GM21619 (cell line): ENCODE results near the gene ATP1A4.

ENCODE experiments used
- ATAC-seq: cut with Tn5 transposase; IDR thresholded peaks from one replicate; pipeline ENCODE4 v1.9.1; 2021; ENCODE audit not compliant: unreplicated experiment

The ATP1A4 gene

DNA sequence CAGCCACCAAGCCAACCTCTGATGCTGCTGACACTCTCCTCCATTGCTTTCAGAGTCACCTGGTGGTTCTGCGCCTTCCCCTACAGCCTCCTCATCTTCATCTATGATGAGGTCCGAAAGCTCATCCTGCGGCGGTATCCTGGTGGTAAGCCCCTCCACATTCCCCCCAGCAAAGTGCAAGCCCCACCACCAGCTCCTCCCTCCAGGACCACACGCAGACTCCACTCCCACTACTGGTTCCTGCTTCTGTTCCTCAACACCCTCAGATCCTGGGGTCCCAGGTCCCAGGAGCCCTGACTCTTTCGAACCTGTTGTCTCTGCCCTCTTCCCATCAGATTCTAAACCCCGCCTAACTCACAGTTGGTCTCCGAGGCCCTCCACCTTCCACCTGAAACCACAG, 11.6 kb upstream of the ATP1A4 start:
- no peak for ATAC-seq

DNA sequence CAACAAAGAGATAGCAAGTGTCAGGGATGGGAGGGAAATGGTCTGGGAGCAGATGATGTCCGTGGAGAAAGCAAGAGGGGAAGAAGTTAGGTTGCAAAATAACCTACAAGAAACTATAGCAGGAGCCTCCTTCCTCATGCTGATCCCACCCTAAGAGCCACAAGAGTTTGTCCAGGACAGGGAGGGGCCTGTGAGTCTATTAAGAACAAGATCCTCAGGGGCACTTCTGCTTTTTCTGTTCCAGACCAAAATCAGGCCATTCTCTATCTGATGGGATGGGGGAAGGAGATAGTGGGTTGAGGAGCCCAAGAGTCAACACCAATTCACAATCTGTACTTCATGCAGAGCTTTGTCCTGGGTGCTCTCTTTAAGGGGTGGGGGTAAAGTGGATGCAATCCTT, 7.7 kb upstream of the ATP1A4 start:
- no peak for ATAC-seq

DNA sequence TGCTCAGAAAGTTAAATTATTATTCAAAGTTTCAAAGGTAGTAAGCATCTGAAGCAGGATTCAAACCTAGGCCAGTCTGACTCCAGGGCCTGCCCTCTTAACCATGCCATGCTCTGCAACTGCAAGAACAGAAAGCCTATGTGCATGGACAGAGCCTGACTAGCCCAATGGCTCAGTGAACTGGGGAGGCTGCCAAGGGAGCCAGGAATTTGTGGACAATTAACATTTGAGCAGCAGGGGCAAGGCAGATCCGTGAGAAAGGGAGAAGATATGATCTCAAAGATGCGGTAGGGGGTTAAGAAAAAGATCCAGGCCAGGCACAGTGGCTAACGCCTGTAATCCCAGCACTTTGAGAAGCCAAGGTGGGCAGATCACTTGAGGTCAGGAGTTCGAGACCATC, 6.5 kb upstream of the ATP1A4 start:
- ATAC-seq: no peak

DNA sequence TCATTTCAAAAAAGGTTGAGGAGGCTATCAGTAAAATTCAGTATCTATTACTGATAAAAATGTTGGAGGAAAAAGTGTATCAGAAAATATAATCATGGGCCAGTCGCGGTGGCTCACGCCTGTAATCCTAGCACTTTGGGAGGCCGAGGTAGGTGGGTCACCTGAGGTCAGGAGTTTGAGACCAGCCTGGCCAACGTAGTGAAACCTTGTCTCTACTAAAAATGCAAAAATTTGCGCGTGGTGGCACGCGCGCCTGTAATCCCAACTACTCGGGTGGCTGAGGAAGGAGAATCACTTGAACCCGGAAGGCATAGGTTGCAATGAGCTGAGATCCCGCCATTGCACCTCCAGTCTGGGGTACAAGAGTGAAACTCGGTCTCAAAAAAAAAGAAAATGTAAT, 5.3 kb upstream of the ATP1A4 start:
- ATAC-seq: no peak

DNA sequence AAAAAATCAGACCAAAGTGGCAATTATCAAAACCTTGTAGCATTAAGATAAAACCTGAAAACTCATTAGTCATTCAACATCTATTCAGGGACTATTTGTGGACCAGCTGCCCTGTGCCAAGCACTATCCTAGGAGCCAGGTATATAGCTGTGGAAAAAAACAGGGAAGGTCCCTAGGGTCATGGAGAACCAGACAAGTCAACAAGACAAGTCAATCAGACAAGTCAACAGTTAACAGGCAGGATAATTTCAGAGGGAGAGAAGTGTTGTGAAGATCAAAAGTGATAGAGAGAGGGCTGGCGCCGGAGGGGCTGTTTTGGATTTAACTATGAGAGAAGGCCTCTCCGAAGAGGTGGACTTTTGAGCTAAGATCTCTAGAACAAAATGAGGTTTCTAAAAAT, 3.3 kb upstream of the ATP1A4 start:
- ATAC-seq: no peak

DNA sequence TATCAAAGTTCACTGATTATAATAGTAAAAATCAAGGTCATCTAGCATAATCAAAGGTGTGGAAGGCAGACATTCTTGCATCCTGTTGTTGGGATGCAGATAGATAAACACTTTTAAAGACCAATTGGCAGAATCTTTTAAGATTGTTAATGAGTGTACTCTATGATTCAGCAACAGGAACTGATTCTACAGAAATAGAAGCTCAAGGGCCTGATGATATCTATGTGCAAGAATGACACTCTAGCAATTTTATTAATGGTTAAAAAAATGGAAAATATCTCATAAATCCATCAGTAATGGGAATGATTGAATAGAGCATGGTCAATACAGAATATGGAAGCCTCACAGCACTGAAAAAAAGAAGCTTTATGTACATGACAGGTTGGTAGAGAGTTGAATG, 2.2 kb upstream of the ATP1A4 start:
- ATAC-seq: no peak

DNA sequence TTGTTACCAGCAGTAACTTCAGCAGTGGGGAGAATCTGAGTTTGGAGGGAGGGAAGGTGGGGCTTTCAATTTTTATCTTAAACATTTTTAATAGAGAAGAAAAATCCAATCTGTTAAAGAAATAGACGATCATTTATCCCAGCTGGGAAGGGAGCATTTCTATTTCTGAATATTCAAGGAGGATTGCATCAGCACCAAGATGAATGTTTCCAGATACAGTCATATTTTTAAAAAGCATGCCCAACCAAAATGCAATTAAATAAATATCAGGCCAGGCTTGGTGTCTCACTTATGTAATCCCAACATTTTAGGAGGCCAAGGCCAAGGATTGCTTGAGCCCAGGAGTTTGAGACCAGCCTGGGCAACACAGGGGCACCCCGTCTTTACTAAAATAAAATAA, 1.7 kb upstream of the ATP1A4 start:
- no peak for ATAC-seq

DNA sequence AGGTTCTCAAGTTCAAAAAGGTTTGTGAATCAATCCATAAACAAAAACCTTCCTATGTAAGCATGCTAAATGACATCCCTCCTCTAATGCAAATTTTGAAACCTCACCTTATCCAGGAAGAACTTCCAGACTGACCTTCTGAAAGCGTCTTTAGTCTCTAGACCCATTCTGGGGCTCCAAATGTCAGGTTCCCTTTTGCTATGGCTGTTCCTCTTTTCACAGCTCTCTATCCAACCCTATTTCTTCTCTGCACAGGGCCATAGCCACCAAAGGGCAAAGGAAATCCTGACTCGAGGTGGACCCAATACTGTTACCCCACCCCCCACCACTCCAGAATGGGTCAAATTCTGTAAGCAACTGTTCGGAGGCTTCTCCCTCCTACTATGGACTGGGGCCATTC, 3.4 kb downstream of the ATP1A4 start:
- ATAC-seq: no peak

DNA sequence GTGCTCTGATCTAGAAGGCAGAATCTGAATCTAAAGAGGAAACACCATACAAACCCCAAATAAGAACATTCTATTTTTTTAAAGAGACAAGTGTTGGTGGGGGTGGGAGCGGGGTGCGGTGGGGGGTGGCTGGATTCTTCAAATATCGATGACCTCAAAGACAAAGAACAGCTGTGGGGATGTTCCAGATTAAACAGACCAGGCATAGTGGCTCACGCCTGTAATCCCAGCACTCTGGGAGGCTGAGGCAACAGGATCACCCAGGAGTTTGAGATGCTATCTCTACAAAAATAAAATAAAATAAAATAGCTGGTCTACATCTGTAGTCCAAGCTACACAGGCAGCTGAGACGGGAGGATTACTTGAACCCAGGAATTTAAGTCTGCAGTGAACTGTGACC, 5.0 kb downstream of the ATP1A4 start:
- no peak for ATAC-seq

DNA sequence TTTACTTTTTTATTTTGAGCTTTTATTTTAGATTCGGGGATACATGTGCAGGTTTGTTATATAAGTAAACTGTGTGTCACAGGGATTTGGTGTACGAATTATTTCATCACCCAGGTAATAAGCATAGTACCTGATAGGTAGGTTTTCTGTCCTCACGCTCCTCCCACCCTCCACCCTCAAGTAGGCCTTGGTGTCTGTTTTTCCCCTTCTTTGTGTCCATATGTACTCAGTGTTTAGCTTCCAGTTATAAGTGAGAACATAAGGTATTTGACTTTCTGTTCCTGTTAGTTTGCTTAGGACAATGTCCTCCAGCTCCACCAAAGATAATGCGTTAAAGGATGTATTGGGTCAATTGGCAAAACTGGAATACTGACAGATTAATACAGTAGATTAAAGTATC, 5.8 kb downstream of the ATP1A4 start:
- no peak for ATAC-seq

DNA sequence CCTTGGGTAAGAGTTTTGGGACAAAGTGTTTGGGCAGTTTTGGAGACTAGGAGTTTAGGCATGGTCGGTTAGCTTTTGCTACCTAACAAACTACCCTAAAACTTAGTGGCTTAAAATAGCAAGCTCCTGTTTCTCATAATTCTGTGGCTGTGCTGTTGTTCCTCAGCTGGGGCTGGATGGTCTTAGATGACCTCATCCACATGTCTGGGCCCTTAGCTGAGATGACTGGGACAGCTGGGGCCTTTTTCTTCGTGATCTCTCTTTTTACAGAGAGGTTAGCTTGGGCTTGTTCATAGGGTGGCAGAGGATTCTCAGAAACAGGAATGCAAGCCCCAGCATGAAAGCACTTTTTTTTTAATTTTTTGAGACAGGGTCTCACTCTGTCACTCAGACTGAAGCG, 6.6 kb downstream of the ATP1A4 start:
- no peak for ATAC-seq

DNA sequence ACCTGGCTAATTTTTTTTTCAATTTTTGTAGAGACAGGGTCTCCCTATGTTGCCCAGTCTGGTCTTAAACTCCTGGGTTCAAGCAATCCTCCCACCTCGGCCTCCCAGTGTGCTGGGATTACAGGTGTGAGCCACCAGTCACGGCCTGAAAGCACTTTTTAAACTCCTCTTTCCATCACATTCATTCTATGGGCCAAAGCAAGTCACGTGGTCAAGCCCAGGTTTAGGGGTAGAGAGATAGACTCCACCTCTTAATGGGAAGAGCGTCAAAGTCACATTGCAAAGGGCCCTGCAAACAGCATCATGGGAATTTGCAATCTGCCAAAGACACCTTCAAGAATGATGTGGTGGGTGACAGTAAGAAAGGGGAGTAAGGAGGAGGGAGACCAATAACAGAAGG, 7.1 kb downstream of the ATP1A4 start:
- ATAC-seq: no peak

DNA sequence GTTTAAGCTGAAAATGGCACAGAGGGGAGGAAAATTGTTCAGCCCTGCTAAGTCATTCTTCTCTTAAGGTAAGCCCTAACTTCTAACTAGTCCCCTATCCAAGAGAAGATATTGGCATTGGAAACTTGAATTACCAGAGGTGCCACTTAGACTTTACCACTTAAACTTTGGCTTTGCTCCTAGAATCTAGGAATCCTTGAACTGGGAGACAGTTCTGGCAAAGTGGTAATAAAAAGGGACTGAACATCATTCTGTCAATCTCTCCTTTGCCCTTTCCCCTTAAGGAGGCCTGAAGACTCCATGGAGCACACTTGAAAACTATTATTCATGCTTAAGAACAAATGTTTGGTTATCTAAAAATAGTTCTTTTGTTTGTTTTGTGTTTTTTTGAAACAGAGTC, 8.4 kb downstream of the ATP1A4 start:
- ATAC-seq: no peak

DNA sequence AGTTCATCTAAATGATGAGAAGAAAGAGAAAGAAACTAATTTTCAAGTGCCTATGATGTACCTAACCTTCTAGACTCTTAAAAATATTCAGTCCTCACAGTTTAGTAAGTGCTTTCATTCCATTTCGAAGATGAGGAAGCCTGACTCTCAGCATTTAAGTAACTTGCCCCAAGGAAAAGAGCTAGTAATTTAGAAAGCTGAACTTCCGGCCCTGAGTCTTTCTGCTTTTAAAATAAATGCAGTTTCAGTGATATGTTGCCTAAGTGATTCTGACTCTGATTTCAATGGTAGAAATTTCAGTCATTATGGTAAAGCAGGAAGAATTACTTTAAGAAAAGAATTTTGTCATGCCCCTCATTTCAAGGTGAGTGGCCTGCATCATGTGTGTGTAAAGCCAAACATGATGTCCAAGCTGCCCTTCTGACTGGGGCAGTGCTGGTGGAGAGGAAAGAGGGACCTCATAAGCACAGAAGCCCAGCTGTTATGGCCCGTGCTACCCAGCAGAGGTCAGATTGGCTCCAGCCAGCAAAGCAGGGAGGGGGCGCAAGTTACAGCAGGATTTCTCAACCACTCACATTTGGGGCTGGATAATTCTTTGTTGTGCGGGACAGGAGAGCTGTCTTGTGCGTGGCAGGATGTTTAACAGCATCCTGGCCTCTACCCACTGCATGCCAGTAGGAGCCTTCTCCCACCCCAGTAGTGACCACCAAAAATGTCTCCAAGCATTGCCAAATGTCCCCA, 10.7 kb downstream of the ATP1A4 start:
- ATAC-seq: no peak

DNA sequence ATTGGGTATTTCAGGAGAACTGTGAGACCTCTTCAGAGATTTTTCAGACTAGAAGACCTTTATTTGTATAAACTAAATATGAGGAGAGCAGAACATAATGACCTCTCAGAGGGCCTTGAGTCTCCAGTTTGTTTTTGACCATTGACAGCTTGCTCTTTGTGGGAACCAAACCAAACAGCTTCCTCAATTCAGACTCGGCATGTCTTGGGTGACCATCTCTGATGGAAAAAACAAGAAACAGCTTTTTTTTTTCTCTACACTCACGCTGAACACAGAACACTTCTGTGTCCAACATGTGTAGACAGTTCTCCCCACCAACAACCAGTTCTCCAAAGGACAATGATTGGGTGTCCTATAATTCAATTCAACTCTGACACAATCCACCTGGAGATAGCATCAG, 11.5 kb downstream of the ATP1A4 start:
- no peak for ATAC-seq

DNA sequence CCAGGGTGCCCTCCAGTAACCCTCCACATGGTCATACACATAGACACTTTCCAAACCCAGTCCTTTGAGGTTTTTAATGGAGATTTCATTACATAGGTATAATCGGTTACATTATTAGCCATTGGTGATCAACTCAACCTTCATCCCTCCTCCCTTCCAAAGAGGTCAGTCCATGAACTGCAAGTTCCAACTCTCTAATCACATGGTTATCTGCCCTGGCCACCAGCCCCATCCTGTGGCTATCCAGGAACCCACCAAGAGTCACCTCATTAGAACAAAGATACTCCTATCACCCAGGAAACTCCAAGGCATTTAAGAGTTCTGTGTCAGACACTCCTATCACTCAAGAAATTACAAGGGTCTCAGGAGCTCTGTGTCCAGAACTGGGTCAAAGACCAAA, 12.2 kb downstream of the ATP1A4 start:
- no peak for ATAC-seq

DNA sequence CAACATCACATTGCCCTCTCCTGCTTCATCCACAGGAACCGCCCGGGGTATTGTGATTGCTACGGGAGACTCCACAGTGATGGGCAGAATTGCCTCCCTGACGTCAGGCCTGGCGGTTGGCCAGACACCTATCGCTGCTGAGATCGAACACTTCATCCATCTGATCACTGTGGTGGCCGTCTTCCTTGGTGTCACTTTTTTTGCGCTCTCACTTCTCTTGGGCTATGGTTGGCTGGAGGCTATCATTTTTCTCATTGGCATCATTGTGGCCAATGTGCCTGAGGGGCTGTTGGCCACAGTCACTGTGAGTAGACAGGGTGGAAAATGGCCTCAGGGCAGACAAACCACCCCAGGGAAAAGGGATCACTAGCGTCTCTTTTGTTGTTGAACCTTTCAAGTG, 12.7 kb downstream of the ATP1A4 start:
- ATAC-seq: no peak

DNA sequence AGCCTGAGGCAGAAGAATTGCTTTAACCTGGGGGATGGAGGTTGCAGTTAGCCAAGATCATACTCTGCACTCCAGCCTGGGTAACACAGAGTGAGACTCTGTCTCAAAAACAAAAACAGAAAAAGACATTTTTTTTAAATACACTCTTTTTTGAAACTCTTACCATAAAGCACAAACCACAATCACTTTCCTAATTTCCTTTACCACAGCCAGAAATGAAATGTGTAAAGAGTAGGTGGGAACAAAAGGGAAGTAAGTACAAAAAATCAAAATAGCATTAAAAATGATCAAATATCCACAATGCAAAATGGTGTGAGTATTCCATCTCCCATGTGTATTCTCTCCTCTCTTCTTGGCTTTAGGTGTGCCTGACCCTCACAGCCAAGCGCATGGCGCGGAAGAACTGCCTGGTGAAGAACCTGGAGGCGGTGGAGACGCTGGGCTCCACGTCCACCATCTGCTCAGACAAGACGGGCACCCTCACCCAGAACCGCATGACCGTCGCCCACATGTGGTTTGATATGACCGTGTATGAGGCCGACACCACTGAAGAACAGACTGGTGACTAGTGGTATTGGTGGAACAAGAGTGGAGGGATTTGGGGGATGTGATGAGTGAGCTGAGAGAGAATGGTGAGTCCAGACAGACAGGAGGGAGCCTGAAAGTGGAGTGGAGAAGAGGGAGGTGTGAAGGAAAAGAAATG, 14.9 kb downstream of the ATP1A4 start:
- no peak for ATAC-seq

DNA sequence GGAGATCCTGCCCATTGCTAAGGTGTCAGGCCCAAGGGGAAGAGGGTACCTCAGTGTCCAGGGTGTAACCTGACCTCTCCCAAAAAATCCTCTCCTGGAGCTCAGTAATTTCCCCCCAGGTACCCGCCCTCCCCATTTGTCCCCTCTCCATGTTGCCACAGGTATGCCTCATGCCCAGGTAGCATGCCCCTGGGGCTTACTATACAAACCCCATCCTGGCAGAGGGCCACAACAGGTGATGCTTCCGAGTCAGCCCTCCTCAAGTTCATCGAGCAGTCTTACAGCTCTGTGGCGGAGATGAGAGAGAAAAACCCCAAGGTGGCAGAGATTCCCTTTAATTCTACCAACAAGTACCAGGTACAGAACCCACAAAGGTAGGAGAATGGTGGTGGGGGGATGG, 15.7 kb downstream of the ATP1A4 start:
- ATAC-seq: no peak

DNA sequence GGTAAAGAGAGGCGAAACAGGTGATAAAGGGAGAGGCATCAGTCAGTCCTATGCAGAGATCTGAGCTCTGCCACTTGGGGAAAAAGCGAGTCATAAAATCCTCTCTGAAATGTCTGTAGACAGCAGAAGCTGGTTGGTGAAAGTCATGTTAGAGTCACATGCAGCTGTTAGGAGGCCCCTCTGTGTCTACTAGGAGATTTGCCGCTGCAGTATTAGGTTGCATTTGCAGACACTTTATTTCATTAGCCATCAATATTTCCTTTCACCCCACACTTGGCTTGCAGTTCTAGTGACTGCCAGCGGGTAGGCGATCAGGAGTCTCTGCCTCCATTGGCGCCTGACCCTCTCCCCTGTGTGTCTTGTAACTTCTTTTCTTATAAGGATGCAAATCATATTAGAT, 16.2 kb downstream of the ATP1A4 start:
- ATAC-seq: no peak

DNA sequence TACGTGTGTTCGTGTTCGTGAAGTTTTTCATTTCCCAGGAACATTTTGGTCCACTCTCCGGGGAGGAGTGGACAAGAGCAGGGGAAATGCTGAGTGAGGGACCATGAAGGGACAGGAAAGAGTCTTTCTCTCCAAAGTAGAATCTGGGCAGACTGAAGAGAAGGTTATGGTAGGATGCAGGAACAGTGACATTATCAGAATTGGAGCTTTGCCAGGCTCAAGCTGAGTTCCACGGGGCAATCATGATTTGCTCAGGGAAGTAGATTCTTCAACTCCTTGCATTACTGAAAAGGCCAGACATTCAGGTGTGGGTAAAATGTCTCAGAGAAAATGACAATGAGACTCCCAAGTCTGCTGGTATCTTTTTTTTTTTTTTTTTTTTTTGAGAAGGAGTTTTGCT, 16.6 kb downstream of the ATP1A4 start:
- no peak for ATAC-seq

DNA sequence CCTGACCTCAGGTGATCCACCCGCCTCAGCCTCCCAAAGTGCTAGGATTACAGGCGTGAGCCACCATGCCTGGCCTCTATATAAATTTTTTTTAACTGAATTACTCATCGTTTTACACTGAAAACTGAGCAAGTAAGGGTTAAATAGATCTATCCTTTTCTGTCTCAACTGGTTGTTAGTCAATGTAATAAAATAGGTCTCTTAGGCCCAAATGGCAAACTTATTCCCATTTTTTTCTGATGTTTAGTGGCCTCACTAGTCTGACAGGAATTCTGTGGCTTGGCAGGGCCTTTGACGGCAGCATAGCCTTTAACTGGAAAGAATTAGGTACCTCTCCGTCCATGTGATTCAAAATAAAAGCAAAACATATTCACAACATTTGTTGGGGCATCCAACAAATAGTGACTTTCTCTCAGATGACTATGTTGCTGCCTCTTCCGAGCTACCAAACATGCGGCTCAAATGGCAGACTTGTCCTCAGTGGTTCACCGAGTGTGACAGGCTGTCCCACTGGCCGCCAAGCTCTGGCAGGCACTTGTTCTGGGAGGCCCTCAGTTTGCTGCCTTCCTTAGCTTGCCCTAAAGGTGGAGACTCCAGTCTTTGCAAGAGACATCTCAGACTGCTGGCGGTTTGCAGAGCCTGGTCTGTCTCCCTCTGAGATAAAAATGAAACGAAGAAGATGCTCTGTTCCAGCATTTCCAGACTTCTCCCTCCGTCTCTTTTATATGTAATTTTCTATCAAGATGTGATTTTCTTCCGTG, 17.4 kb downstream of the ATP1A4 start:
- no peak for ATAC-seq
